Left ventricle myocardium inferior (tissue), 1 donor: ENCODE results near the gene DPH2. TPM values are rescaled to one million over a fixed set of nuclear protein-coding genes. Genes with fewer than 3 reads are reported as not detected.

ENCODE experiments used
- DNase-seq: peaks from one replicate; pipeline ENCODE4 v3.0.0-alpha.2; 2020
- H3K27ac ChIP-seq: fragments of 200-600 bp; replicated peaks from 2 replicates; pipeline ENCODE4 v1.8.0; 2021
- H3K27me3 ChIP-seq: fragments of 200-600 bp; 2 replicates; pipeline ENCODE4 v1.8.0; 2021; ENCODE audit warnings: low read depth
- H3K36me3 ChIP-seq: fragments of 200-600 bp; 2 replicates; pipeline ENCODE4 v1.8.0; 2021
- H3K4me1 ChIP-seq: fragments of 200-600 bp; 2 replicates; pipeline ENCODE4 v1.8.0; 2021
- H3K4me3 ChIP-seq: fragments of 200-600 bp; 2 replicates; pipeline ENCODE4 v1.8.0; 2021; ENCODE audit warnings: mild to moderate bottlenecking, moderate library complexity
- H3K9me3 ChIP-seq: fragments of 200-600 bp; replicated peaks from 2 replicates; pipeline ENCODE4 v1.8.0; 2021
- intact Hi-C: fragments of 100-400 bp; cut with micrococcal nuclease; formaldehyde crosslinking; loops from one replicate; pipeline ENCODE4 v1.11.0; 2022
- total RNA-seq: library from RNA; stranded (reverse); fragmentation: NEBNext Ultra II Directional; extraction: Animal tissue kit (Norgen Biotek cat#: 25700); gene quantifications from one replicate; pipeline ENCODE4 v1.2.1, GENCODE V29; 2021
- TF ChIP-seq, protein P1 (sequence below): fragments of 200-600 bp; IDR thresholded peaks from 2 replicates; pipeline ENCODE4 v1.8.0; 2021; ENCODE audit warnings: antibody characterized with exemption, mild to moderate bottlenecking, borderline replicate concordance
- donor health status: DM: no; HTN: yes; CAD: no; lungs with severe emphysema.

The DPH2 gene
- total RNA-seq, 1 donor from 2014 or later = 18.2 TPM

DNA sequence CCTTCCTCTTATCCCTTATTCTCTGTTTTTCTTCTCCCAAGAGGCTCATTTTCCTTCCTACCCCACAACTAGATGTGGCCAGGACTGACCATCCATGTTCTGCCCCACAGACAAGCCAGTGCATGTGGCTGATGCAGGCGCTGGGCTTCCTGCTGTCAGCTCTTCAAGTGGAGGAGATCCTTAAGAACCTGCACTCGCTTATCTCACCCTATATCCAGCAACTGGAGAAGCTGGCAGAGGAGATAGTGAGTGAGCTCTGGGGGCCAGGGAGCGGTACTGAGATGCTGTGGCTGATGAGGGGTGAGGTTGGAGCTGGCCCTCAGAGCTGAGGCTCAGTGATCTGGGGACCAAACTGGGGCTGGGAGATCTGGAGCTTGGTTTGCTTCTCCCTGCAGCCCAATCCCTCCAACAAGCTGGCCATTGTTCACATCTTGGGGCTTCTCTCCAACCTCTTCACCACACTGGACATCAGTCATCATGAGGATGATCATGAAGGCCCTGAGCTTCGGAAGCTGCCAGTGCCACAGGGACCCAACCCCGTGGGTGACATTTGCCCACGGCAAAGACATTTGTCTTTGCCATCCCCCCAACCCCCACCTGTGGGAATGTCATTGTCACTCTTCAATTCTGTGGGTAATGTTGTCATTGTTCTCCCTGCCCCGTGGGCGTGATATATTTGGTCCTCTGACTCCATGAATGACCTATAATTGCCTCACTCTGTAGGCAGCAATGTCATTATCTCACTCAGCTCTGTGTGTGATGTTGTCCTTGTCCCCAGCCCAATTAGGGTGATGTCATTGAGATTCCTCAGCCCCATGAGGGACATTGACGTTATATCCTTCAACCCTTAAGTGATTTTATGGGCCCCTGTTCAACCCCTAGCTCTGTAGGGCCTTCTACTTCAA lies 11.2 kb upstream of the DPH2 start:
- intact Hi-C loops = no loop called here
- TF ChIP-seq, protein P1, sequence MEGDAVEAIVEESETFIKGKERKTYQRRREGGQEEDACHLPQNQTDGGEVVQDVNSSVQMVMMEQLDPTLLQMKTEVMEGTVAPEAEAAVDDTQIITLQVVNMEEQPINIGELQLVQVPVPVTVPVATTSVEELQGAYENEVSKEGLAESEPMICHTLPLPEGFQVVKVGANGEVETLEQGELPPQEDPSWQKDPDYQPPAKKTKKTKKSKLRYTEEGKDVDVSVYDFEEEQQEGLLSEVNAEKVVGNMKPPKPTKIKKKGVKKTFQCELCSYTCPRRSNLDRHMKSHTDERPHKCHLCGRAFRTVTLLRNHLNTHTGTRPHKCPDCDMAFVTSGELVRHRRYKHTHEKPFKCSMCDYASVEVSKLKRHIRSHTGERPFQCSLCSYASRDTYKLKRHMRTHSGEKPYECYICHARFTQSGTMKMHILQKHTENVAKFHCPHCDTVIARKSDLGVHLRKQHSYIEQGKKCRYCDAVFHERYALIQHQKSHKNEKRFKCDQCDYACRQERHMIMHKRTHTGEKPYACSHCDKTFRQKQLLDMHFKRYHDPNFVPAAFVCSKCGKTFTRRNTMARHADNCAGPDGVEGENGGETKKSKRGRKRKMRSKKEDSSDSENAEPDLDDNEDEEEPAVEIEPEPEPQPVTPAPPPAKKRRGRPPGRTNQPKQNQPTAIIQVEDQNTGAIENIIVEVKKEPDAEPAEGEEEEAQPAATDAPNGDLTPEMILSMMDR = no peak
- Histone ChIP-seq H3K4me3 (no peak overlapping the region), H3K4me1 (peaks cover 29% of the 10 kb centered on the region), H3K27me3 (no peaks in the 10 kb centered on the region), H3K36me3 (peaks cover 78% of the 10 kb centered on the region), H3K9me3 (no peaks in the 10 kb centered on the region), H3K27ac (no peak overlapping the region)
- DNase-seq = no peak

- no peak for DNase-seq
These were observed 9.0 kb upstream of the DPH2 start for GRCh38 chr1:43960798-43961197.

GRCh38 chr1:43961692-43962091 lies 8.1 kb upstream of the DPH2 start:
- TF ChIP-seq, protein P1 = no peak
- Histone ChIP-seq H3K27ac (no peak overlapping the region), H3K27me3 (no peaks in the 10 kb centered on the region), H3K4me1 (peaks cover 17% of the 10 kb centered on the region), H3K4me3 (no peak overlapping the region), H3K9me3 (no peaks in the 10 kb centered on the region), H3K36me3 (peaks cover 92% of the 10 kb centered on the region)
- no peak for DNase-seq
- intact Hi-C loops = no loop called here

More at GRCh38 chr1:43960798-43961197, 9.0 kb upstream of the DPH2 start:
- intact Hi-C loops = no loop called here
- no peaks in the 10 kb centered on the region for H3K27me3 ChIP-seq
- H3K9me3 ChIP-seq = no peaks in the 10 kb centered on the region
- TF ChIP-seq, protein P1 = no peak
- H3K4me3 ChIP-seq = no peak overlapping the region
- H3K27ac ChIP-seq = no peak overlapping the region
- peaks cover 91% of the 10 kb centered on the region for H3K36me3 ChIP-seq
- H3K4me1 ChIP-seq = peaks cover 17% of the 10 kb centered on the region

DNA sequence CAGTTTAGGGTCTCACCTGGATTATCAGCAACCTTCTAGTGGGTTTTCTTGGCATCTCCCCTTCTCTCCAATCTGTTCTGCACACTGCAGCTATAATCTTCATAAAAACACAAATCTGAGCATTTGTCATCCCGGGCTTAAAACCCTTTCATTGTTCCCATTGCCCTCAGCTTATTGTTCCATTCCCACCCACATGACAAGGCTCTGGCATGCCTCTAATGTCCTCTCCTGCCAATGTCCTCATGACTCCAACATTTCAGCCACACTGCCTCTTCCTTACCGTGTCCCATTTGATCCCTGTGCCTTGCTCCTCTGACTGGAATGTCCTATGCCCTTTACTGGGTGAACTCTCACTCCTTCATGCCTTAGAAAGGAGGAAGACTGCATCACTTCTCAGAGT lies 7.5 kb upstream of the DPH2 start:
- H3K27ac ChIP-seq = no peak overlapping the region
- H3K27me3 ChIP-seq = no peaks in the 10 kb centered on the region
- intact Hi-C loops = no loop called here
- peaks cover 92% of the 10 kb centered on the region for H3K36me3 ChIP-seq
- DNase-seq = no peak
- H3K4me3 ChIP-seq = no peak overlapping the region
- H3K4me1 ChIP-seq = peaks cover 17% of the 10 kb centered on the region
- no peaks in the 10 kb centered on the region for H3K9me3 ChIP-seq
- TF ChIP-seq, protein P1 = no peak

DNA sequence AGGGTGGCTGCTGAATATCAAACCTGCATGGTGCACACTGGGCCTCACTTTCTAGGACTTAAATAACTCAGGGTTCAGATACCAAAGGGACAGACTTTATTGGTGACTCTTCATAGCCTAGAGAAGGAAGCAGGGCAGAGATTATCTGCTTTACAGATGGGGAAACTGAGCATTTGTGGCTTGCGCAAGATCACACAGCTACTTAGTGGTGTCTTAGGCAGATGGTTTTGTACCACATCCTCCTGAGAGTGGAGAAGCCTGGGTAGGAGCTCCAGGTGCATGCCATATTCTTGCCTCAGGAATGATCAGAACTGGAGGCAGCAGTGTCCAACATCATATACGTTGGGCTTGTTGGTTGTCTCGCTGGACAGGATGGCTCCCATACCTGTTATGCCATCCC lies 6.8 kb upstream of the DPH2 start:
- TF ChIP-seq, protein P1 = no peak
- H3K36me3 ChIP-seq = peaks cover 90% of the 10 kb centered on the region

More for the DNA sequence above, 6.8 kb upstream of the DPH2 start:
- intact Hi-C loops = no loop called here
- no peak for DNase-seq
- H3K27ac ChIP-seq = no peak overlapping the region
- H3K27me3 ChIP-seq = no peaks in the 10 kb centered on the region
- H3K4me1 ChIP-seq = peaks cover 17% of the 10 kb centered on the region
- no peak overlapping the region for H3K4me3 ChIP-seq
- no peaks in the 10 kb centered on the region for H3K9me3 ChIP-seq
